ENCODE measurements around the gene YAF2.
"Not testable (repeated sequence)": the region's sequence is repeated elsewhere in the genome, so short reads cannot be mapped to it uniquely, and the experiment has no call there.

The YAF2 gene

DNA sequence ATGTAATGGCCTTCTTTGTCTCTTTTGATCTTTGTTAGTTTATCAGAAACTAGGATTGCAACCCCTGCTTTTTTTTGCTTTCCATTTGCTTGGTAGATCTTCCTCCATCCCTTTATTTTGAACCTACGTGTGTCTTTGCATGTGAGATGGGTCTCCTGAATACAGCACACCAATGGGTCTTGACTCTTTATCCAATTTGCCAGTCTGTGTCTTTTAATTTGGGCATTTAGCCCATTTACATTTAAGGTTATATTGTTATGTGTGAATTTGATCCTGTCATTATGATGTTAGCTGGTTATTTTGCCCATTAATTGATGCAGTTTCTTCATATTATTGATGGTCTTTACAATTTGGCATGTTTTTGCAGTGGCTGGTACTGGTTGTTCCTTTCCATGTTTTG, 14.6 kb upstream of the YAF2 start:
- not testable (repeated sequence) for DNase-seq

DNA sequence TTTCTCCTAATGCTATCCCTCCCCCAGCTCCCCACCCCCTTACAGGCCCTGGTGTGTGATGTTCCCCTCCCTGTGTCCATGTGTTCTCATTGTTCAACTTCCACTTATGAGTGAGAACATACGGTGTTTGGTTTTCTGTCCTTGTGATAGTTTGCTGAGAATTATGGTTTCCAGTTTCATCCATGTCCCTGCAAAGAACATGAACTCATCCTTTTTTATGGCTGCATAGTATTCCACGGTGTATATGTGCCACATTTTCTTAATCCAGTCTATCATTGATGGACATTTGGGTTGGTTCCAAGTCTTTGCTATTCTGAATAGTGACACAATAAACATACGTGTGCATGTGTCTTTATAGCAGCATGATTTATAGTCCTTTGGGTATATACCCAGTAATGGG, 11.0 kb upstream of the YAF2 start:
- not testable (repeated sequence) for DNase-seq

- DNase-seq = no peak
These were observed 2.2 kb upstream of the YAF2 start for GRCh38 chr12:42240131-42240750.

DNA sequence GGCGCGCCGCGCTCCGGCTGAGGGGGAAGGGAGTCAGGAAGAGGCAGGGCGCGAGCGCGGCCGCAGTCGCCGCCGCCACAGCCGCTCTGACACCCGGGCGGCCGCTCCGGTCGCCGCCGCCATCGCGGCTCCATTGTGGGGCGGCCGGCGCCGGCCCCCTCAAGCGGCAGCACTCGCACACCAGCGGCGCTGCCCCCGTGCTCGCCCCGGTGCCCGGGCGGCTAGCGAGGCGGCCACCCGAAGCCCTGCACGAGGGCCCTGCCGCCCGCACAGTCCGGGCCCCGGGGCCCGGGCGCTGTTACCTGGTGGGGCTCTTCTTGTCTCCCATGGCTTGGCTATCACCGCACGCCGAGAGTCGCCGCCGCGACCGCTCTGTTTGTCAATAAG, 202 bp downstream of the YAF2 start:
- no peak for DNase-seq

GRCh38 chr12:42237052-42237852, 796 bp downstream of the YAF2 start:
- DNase-seq = peak; percentile 64 to 68

GRCh38 chr12:42236017-42236416, 2.0 kb downstream of the YAF2 start:
- no peak for DNase-seq

- DNase-seq = no peak
These were observed 2.6 kb downstream of the YAF2 start for GRCh38 chr12:42235426-42235825.

- no peak for DNase-seq
These were observed 3.1 kb downstream of the YAF2 start for GRCh38 chr12:42234970-42235369.

DNA sequence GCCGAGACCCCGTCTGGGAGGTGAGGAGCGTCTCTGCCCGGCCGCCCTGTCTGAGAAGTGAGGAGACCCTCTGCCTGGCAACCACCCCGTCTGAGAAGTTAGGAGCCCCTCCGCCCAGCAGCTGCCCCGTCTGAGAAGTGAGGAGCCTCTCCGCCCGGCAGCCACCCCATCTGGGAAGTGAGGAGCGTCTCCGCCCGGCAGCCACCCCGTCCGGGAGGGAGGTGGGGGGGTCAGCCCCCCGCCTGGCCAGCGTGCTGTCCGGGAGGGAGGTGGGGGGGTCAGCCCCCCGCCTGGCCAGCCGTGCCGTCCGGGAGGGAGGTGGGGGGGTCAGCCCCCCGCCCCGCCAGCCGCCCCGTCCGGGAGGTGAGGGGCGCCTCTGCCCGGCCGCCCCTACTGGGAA, 10.5 kb downstream of the YAF2 start:
- not testable (repeated sequence) for DNase-seq

- DNase-seq = not testable (repeated sequence)
These were observed 13.5 kb downstream of the YAF2 start for GRCh38 chr12:42224501-42224900.

GRCh38 chr12:42222724-42223123, 15.3 kb downstream of the YAF2 start:
- no peak for DNase-seq

DNA sequence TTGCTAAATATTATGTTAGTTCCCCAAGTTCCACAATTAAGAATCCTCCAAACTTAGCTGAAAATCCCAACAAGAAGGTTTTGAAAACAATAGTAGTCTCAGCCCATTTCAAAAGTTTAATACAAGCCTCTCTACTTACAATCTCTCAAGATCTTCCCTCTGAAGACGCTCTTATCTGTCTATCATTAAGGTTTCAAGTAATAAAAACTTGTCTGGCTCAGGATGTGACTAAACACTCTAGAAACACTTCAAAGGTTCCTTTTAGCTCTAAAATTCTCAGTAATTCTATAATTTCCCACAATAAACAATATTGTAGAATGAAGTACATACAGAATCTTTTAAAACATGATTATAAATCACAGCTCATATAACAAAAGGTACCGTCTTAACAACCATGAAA, 16.3 kb downstream of the YAF2 start:
- no peak for DNase-seq

GRCh38 chr12:42217656-42218055, 20.4 kb downstream of the YAF2 start:
- no peak for DNase-seq

- no peak for DNase-seq
These were observed 21.3 kb downstream of the YAF2 start for GRCh38 chr12:42216737-42217136.

DNA sequence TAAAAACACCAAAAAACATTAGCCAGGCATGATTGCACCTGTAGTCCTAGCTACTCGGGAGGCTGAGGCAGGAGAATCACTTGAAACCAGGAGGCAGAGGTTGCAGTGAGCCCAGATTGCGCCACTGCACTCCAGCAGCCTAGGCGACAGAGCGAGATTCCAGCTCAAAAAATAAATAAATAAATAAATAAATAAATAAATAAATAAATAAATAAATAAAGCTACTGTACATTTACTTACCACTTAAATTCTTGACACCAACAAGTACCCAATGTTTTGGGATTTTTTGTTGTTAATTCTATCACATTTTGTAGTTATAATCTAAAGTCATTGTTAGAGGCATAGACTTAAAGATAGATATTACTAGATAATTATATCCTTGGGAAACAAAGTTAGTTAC, 22.3 kb downstream of the YAF2 start:
- not testable (repeated sequence) for DNase-seq

GRCh38 chr12:42213954-42214426, 24.1 kb downstream of the YAF2 start:
- DNase-seq = no peak

- DNase-seq = no peak
These were observed 25.0 kb downstream of the YAF2 start for GRCh38 chr12:42213023-42213422.

DNA sequence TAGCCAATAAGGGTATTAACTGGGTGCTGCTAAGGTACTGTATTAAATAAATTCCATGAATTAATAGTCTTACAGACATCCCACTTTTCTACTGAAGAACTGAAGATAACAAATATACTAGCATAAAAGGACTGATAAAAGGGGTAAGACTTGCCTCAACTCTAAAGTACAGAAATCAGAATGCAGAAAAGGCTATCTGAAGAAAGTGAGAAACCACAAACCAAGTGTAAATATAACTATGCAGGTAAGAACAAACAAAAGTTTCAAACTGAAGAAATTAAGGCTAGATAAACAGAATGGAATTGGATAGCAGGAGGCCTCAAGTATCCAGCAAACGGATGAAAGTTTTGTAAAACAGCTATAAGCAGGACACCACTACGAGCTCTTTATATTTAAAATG, 29.5 kb downstream of the YAF2 start:
- no peak for DNase-seq

DNA sequence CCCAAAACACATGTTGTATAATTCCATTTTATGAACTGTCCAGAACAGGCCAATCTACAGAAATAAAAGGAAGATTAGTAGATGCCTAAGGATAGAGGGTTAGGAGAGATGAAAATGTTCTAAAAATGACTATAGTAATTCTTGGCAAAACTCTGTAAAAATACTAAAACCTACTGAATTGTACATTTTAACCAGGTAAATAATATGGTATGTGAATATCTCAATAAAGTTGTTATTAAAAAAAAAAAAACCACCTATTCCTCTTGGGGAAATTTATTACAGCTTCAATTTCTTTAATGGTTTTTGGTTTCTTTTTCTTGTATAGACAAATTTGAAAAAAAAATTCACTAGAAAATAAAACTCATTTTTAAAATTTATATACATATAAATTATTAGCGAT, 33.2 kb downstream of the YAF2 start:
- DNase-seq = no peak

GRCh38 chr12:42204362-42204761, 33.7 kb downstream of the YAF2 start:
- DNase-seq = no peak

- no peak for DNase-seq
These were observed 37.0 kb downstream of the YAF2 start for GRCh38 chr12:42201063-42201462.

DNA sequence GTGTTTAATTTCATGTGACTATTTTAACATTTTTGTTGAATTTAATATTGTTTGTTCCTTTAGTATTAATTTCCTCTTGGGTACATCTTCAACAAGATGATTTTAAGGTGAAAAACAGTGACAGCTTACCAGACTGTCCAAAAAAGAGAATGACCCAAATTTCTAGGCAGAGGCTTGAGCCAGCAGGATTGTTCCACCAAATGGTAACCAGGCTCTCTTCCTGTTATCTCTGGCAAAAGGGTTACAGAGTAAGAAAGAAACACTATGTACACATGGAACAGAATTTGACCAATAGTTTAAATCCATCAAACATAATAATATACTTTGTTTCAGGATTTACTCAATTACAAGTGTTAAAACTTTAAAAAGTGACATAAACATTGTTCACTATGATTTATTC, 39.0 kb downstream of the YAF2 start:
- no peak for DNase-seq

GRCh38 chr12:42196723-42197603, 41.1 kb downstream of the YAF2 start:
- no peak for DNase-seq

DNA sequence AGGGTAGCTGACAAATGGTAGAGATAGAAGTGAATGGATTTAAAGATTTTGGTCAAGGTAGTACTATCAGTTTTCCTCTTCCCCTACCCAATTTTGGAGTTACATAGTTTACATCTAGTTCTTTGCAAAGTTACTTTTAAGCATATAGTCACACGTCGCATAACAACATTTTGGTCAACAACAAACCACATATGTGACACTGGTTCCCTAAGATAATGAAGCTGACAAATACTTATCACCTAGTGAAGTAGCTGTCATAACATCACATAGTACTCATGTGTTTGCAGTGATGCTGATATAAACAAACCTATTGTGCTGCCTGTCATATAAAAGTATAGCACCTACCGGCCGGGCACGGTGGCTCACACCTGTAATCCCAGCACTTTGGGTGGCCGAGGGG, 45.4 kb downstream of the YAF2 start:
- DNase-seq = no peak
